NOMO-1 (cell line): ENCODE data around the gene ZFP28.

Experiments
- DNase-seq, 2 experiments: peaks; one replicate each; lab custom pipeline; 2025; ENCODE audit not compliant: unreplicated experiment in 2 of 2; lab: John Stamatoyannopoulos, UW

The ZFP28 gene

DNA sequence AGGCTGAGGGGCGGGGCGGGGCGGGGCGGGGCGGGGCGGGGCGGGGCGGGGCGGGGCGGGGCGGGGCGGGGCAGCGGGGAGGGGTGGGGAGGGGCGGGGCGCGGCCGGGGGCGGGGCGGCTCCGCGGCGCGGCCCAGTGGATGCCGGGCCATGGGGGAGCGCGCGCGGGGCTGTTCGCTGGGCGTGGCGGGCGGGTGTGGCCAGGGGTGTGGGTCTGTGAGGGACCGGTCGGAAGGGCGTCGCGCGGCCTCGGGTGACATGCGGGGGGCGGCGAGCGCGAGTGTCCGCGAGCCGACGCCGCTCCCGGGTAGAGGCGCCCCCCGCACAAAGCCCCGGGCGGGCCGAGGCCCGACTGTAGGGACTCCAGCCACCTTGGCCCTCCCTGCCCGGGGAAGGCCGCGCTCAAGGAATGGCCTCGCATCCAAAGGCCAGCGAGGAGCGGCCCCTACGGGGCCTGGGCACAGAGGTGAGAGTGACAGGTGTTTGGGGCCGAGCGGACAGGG lies at the start of gene ZFP28:
Gene ZFP28 (plus strand): TSS at position 188 of the 503 bp plus-strand sequence. CDS start 71 bp downstream, at position 259.
- DNase-seq, result no peak

DNA sequence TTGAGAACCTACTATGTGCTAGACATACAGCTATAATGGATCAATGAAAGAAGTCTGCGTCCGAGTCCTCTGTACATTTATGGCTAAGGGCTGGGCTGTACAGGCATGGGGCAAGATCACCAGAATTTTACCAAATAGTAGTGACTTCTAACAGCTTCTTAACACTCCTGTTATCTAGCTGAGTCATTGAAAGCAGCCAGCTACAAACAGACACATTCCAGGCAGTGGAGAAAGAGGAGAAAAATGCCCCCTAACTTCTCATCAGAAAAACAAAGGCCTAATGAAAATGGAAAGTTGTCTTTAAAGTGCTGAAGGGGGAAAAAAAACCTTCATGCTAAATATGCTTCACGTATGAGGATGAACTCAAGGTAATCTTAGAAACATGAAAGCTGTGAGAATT lies 47.3 kb upstream of the ZFP28 start:
- DNase-seq, result no peak

DNA sequence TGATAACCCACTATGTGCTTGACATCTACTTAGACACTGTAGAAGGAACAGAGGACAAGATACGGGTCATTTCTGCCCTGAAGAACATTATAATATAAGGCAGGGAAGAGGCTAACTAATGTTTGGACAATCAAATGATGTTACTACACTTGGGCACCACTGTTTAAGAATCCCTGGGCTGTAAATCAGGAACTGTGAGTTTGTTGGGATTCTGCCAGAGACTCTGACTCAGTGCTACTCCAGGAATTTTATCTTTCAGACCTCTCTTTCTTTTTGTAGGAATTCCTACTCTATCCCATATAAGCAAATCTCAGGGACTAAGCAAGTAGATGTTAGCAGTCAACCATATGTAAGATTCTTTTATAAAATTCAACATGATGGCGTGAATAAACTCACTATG lies 34.2 kb upstream of the ZFP28 start:
- DNase-seq, result no peak

DNA sequence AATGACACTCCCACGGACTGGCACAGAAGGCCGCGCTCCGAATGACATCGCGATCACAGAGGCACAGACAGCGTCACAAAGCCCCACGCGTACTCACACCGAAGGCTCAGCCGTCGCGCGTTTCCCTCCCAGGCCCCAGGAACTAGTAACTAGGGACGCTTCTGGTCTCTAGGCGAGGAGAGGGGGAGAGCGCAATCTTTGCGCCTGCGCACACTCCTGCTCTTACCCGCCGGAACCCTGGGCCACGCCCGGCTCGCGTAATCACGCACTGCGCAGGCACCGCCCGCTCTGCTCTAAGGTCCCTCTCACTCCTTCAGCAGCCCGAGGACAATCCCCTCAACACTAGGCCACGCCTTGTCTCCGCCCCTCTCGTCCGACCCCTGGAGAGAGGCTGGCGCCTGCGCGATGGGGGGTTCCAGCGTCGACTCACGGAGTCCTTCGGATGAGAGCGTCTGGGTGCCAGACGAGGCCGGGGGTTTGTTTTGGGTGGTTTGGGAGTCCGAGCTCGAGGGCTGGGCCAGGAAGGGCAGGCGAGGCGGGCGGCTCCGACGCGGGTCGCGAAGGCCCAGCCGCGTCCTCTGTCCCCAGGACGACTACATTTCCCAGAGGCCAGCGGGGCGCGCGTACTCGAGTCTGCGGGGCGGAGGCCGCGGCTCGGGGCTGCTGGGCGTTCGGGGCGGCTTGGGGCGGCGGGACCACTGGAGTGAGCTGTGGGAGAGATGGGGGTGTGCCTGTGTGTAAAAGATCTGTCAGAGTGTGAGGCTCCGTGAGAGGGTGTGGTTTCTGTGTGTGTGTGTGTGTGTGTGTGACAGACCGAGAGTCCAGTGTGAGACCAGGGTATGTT lies 31.1 kb upstream of the ZFP28 start, which contains the start of gene ZNF471:
Gene ZNF471 (plus strand): TSS at position 410 of the 844 bp plus-strand sequence. CDS start 3,717 bp downstream, outside the sequence.
- DNase-seq, result no peak

DNA sequence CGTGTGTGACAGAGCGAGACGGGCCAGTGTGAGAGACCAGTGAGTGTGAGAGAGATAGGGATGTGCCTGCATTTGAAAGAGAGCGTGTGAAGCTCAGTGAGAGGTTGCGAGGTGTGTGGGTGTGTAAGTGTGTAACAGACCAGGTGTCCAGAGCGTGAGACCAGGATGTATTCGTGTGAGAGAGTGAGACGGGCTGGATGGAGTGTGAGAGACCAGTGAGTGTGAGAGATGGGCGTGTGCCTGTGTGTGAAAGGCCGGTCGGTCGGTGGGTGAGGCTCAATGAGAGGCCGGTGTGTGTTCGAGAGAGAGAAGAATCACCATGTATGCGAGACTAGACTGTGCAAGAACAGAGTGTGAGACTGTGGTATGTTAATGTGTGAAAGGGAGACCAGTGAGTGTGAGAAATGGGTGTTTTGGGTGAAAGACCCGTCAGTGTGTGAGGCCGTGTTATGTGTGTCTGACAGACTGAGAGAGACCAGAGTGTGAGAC lies 30.4 kb upstream of the ZFP28 start:
- no peak for DNase-seq

DNA sequence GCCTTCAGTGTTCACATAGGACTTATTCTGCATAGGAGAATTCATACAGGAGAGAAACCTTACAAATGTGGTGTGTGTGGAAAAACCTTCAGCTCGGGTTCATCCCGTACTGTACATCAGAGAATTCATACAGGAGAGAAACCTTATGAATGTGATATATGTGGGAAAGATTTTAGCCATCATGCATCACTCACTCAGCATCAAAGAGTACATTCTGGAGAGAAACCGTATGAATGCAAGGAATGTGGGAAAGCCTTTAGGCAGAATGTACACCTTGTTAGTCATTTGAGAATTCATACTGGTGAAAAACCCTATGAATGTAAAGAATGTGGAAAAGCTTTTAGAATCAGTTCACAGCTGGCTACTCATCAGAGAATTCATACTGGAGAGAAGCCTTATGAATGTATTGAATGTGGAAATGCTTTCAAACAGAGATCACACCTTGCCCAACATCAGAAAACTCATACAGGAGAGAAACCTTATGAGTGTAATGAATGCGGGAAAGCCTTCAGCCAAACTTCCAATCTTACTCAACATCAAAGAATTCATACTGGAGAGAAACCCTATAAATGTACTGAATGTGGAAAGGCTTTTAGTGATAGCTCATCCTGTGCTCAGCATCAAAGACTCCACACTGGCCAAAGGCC lies 13.4 kb upstream of the ZFP28 start:
- no peak for DNase-seq

DNA sequence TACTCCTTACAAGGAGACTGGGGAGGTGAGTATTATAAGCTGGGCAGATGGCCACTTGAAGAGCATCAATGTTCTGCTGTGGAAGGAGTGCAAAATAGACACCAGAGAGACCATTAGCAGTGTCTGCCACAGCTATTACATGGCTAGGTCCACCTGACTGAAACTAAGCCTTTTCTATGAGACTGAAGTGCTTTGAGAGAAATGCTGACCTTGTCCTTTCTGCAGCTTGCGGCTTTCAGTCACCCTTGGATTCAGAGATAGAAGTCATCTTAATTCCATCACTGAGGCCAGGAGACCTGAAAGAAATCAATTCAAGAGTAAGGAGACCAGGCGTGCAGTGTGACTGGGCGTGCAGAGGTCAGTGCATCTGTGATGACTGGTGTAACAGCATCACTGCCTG lies 1.3 kb upstream of the ZFP28 start:
- DNase-seq, result no peak

DNA sequence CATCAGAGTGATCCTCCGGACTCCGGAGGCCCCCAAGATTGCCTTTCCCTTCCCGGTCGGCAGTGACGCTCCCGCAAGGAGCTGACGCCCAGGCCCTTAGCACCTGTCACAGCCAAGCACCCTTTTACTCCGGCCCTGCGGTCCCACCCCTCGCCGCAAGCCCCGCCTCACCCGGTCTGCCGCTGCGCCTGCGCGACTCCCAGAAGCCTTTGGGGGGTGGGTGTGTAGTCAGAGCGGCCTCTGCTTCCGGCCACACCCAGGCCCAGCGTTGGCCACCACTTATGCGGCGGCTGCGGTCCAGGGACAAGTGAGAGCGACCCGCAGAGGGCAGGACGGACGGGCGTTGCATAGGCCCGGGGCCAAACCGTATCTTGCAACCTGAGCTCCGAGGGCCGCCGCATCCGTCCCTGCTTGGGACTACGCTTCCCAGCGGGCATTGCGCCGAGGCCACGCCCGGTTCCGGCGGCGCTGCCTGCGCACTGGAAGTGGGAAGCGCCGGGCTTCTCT lies 441 bp upstream of the ZFP28 start:
- no peak for DNase-seq

DNA sequence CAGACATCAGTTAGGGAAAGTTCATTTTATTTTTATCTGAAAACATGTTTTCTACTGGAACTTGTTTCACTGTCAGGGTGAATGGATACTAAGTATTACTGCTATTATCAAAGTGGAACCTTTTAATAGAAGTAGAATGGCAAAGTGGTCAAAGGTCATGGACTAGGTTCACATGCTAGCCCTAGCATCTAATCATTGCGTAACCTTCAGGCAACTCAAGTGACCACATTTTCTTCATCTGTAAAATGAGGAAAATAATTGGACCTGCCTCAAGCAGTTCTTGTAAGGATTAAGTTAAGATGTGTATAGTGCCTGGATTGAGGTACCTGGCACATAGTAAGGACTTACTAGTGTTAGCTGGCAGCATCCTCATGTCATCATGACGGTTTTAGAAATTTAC lies 5.0 kb downstream of the ZFP28 start:
- DNase-seq, result no peak

DNA sequence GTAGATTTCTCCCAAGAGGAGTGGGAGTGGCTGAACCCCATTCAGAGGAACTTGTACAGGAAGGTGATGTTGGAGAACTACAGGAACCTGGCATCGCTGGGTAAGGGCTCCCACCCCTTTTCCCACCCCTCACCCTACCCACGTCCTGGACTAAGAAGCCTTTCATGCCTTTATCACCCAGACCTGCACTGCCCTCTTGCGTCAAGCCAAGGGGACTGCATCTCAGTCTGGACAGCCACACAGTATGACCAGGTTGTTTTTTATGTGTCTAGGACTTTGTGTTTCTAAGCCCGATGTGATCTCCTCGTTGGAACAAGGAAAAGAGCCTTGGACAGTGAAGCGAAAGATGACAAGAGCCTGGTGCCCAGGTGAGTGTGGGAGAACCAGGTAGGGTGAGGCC lies 8.8 kb downstream of the ZFP28 start:
- DNase-seq, result no peak

DNA sequence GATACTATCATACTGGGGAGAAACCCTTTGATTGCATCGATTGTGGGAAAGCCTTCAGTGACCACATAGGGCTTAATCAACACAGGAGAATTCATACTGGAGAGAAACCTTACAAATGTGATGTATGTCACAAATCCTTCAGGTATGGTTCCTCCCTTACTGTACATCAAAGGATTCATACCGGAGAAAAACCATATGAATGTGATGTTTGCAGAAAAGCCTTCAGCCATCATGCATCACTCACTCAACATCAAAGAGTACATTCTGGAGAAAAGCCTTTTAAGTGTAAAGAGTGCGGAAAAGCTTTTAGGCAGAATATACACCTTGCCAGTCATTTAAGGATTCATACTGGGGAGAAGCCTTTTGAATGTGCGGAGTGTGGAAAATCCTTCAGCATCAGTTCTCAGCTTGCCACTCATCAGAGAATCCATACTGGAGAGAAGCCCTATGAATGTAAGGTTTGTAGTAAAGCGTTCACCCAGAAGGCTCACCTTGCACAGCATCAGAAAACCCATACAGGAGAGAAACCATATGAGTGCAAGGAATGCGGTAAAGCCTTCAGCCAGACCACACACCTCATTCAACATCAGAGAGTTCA lies 15.6 kb downstream of the ZFP28 start:
- DNase-seq, result no peak

DNA sequence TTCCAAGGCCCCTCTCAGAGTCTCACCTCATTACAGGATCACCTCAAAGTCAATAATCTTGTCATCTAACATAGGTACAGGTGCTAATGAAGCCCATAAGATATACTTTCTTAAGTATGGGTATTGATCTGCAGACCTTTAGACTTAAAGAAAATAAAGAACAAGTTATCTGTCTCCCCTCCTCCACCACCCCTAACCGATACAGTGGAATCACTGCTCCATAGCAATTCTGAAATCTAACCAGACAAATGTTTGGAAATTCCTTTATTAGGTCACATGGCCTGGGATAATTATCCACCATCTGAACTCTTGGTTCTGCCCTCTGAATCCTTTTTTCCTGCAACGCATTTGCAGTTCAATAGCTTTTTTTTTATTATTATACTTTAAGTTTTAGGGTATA lies 24.0 kb downstream of the ZFP28 start:
- no peak for DNase-seq

DNA sequence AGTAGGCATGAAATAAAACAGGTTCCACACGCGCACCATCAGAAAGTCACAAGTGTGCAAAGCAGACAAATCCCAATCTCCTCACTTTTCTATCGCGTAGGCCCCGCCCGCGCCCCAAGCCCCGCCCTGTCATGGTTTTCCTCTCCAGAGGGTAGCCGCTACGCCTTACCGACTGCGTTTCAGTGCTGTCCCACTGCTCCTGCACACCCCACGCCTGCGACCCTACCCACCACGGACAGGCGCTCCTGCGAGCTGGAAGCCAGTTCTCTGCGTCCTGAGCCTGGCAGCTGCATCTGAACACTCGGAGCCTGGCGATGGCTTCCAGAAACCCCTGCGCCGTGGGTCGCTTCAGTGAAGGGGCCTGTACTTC lies 28.1 kb downstream of the ZFP28 start:
- DNase-seq, result no peak

DNA sequence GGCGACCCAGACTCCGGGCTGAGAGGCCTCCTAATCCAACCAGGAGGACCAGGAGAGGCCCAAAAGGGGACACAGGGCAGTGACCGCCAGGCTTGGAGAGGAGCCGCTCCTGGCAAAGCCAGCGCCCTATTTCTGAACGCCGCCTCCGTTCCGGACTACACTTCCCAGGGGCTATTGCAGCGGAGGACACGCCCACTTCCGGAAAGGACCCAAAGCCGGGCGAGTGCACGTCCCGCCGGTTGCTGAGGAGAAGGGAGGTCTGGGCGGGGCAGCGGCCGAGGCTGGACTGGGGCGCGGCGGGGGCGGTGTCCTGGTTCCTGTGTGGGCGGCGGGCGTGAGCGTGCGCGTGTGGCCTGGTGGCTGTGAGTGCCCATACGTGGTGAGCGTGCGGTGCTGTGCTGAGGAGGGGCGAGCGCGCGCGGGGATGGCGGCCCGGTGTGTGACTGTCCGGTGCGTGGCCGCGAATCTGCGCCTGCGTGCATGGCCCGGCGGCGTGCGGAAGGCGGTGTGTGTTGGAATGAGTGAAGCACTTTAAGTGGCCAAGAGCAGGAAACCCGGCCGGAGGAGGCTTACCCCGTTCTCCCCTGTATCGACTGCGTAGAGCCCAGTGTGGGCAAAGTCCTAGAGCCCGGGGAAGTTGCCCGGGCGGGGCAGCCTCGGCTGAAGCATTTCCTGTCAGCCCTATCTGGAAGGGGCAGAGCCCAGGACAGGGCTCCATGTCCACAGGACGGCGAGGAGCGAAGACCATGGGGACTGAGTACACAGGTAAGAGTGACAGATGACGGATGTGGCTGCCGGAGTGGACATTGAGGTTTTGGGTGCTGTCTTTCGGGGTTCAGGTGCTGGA lies 28.7 kb downstream of the ZFP28 start, which contains the start of gene ZNF470:
Gene ZNF470 (plus strand): TSS at position 195 of the 847 bp plus-strand sequence. CDS start 2,844 bp downstream, outside the sequence.
- DNase-seq, result peak; percentile 74 to 83

DNA sequence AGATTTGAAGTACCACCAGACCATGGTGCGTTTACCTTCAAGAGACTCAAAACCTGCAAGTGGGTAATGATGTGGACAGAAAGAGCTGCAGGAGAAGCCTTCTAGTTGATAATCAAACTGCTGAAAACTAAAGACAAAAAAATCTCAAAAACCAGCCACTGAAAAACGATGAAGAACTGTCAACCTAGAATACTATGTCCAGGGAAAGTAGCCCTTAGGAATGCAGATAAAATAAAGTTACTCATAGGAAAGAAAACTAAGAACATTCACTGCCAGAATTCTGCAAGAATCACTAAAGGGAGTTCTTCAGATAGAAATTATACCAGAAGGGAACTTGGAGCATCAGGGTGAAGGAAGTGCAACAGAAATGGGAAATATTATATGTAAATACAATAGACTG lies 33.8 kb downstream of the ZFP28 start:
- DNase-seq, result no peak

DNA sequence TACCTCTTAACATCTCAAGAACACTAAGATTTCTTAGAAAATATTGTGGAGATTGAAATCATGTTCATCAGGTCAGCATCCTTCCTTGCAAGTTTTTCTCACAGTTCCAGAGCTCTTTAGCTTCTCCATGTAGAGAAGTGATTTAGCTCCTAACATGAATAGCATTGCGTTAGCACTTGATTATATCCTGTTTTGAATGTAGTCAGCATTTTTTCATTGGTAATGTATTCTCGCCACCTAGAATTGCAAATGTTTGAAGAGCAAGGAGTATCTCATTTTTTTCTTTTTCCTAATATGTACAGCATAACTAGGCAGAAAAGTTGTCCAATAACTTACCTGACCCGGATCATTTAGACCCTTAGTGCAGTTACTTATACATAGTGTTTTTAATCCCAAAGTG lies 35.2 kb downstream of the ZFP28 start:
- DNase-seq, result no peak

DNA sequence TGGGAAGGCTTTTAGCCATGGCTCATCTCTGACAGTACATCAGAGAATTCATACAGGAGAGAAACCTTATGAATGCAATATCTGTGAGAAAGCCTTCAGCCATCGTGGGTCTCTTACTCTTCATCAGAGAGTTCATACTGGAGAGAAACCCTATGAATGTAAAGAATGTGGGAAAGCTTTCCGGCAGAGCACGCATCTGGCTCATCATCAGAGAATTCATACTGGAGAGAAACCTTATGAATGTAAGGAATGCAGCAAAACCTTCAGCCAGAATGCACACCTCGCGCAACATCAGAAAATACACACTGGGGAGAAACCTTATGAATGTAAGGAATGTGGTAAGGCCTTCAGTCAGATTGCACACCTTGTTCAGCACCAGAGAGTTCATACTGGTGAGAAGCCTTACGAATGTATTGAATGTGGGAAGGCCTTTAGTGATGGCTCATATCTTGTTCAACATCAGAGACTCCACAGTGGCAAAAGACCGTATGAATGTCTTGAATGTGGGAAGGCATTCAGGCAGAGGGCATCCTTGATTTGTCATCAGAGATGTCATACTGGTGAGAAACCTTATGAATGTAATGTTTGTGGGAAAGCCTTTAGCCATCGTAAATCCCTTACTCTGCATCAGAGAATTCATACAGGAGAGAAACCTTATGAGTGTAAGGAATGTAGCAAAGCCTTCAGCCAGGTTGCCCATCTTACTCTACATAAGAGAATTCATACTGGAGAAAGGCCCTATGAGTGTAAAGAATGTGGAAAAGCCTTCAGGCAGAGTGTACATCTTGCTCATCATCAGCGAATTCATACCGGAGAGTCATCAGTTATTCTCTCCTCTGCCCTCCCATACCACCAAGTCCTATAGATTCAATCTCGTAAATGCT lies 39.2 kb downstream of the ZFP28 start:
- DNase-seq, result no peak

DNA sequence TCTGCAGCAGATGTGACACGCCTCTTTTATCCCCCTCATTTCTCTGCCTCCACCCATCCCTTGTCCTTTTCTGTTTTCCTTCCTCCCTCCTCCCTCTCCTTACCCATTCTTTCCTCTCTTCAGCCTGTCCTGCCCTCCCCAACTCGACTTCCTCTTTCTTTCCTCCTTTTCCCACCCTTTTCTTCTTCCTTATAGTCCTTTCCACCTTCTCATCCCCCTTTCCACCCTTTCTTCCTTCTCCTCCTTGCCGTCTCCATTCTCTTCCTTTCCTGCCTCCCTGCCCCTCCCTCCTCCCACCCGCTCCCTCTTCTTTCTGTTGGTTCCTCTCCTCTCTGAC lies 55.7 kb downstream of the ZFP28 start:
- DNase-seq, result no peak

DNA sequence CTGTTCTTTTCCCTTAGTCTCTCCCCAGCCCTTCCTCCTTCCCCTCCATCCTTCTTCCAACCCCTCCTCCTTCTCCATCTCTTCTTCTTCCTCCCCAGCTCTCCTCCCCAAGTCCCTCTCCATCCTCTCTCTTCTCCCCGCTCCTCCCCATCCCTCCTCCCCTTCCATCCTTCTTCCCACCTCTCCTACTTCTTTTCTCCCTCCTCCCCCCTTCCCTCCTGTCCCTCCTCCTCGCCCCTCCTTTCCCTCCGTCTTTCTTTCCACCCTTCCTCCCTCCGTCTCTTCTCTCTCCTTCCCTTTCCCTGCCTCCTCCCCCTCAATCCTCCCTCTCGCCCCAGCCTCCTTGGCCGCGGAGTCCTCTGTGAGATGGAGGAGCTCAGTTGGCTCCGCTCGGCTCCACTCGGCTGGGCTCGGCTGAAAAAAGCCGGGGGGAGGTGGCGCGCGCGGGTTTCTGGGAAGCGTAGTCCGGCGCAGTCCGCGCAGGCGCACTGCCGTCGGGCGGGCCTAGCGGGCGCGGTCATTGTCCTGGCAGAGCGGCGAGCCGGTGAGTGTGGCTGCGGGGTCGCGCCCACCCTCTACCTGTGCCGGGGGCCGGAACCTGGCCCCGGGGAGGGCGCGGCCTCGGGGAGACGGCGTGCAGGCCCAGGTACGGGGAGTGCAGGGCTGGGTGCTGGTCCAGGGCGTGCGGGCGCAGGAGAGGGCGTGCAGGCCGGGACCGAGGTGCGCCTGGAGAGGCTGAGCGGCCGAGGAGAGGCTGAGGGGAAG lies 56.2 kb downstream of the ZFP28 start, which contains the start of gene ZNF71:
Gene ZNF71 (plus strand): TSS at position 520 of the 765 bp plus-strand sequence. CDS start 6,257 bp downstream, outside the sequence.
- DNase-seq, result peak; percentile 64 to 66
